HFF-Myc (cell line): ENCODE measurements around the gene GFER.

Source experiments
- DNase-seq: peaks from one replicate; pipeline ENCODE4 v3.0.0-alpha.2; 2011; ENCODE audit warnings: low read depth; ENCODE audit errors: extremely low read depth
- H3K4me3 ChIP-seq: replicated peaks from 2 replicates; pipeline ENCODE4 v1.5.1; 2011; ENCODE audit warnings: low read depth, mild to moderate bottlenecking, control low read depth, low read length
- CTCF ChIP-seq: IDR thresholded peaks from 2 replicates; pipeline ENCODE4 v1.5.1; 2012; ENCODE audit warnings: mild to moderate bottlenecking, low read depth, low read length, control low read depth; ENCODE audit errors: missing control alignments

GFER gene

GRCh38 chr16:2019921-2020831 lies 36.2 kb downstream of the GFER start:
- no peak for TF ChIP-seq CTCF
- peak overlapping the region; percentile 59 for H3K4me3 ChIP-seq
- no peak for DNase-seq

- H3K4me3 ChIP-seq = no peak overlapping the region; the same call in 1 of the 2 replicates
Measured at GRCh38 chr16:2022723-2023091, 38.7 kb downstream of the GFER start.

GRCh38 chr16:2023092-2024031 lies 39.4 kb downstream of the GFER start:
- DNase-seq = no peak
- peak; percentile 86 for TF ChIP-seq CTCF
- no peak overlapping the region; the same call in 1 of the 2 replicates for H3K4me3 ChIP-seq

More at GRCh38 chr16:2022723-2023091, 38.7 kb downstream of the GFER start:
- no peak for TF ChIP-seq CTCF
- DNase-seq = no peak

GRCh38 chr16:2024032-2024420 lies 40.0 kb downstream of the GFER start:
- TF ChIP-seq CTCF = no peak
- H3K4me3 ChIP-seq = no peak overlapping the region
- no peak for DNase-seq

GRCh38 chr16:2025251-2025650 lies 41.3 kb downstream of the GFER start:
- no peak for TF ChIP-seq CTCF
- H3K4me3 ChIP-seq = no peak overlapping the region
- DNase-seq = no peak

- no peak for TF ChIP-seq CTCF
- no peak overlapping the region for H3K4me3 ChIP-seq
- DNase-seq = no peak
Measured at GRCh38 chr16:2025878-2026460, 42.0 kb downstream of the GFER start.
